Femur (tissue), 1 donor: ENCODE data around the gene ARFGAP3.
A peak's percentile ranks its signal among the peaks of the same experiment; 100 is the strongest.

Source experiments
- DNase-seq: peaks from one replicate; pipeline ENCODE4 v3.0.0-alpha.2; 2017

The ARFGAP3 gene

GRCh38 chr22:42883970-42884369 lies 26.9 kb upstream of the ARFGAP3 start:
- no peak for DNase-seq

- DNase-seq = no peak
Measured at GRCh38 chr22:42883121-42883520, 26.0 kb upstream of the ARFGAP3 start.

GRCh38 chr22:42881982-42882656 lies 25.0 kb upstream of the ARFGAP3 start:
- DNase-seq = no peak

DNA sequence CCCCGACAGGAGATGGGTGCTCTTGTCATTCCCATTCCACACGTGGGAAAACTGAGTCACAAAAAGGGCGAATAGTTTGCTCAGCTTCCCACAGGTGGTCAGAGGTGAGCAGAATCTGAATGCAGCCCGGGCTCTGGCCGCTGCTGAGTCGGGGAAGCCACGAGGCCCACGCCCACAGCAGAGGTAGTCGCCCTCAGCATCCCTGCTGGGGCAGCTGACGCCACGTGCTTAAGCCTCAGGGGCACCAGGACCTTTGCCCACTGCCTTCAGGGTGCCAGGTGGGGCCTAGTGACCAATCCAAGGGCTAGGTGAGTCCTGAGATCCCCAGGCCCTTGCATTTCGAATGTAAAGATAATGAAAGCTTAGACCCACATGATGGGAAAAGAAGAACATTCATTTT lies 24.2 kb upstream of the ARFGAP3 start:
- no peak for DNase-seq

DNA sequence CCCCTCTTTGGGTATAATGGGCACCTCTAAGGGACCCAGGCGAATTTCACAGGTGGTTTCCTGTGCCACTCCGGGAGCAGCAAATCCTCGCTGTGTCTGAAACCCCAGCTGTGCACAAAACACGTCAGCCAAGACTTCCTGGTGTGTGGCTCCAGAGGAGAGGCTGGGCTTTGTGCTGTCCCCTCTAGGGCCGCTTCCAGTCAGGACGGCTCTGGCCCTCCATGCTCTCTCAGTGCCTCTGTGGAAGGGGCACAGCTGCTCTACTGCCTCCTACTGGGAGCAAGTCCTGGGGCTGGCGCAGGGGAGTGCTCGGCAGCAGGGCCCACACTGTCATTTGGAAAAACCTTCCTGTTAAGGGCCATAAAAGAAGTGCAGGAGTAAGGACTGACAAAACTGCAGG lies 23.7 kb upstream of the ARFGAP3 start:
- no peak for DNase-seq

- no peak for DNase-seq
Measured at GRCh38 chr22:42879371-42880021, 22.4 kb upstream of the ARFGAP3 start.

- DNase-seq = no peak
Measured at GRCh38 chr22:42878561-42879305, 21.7 kb upstream of the ARFGAP3 start.

DNA sequence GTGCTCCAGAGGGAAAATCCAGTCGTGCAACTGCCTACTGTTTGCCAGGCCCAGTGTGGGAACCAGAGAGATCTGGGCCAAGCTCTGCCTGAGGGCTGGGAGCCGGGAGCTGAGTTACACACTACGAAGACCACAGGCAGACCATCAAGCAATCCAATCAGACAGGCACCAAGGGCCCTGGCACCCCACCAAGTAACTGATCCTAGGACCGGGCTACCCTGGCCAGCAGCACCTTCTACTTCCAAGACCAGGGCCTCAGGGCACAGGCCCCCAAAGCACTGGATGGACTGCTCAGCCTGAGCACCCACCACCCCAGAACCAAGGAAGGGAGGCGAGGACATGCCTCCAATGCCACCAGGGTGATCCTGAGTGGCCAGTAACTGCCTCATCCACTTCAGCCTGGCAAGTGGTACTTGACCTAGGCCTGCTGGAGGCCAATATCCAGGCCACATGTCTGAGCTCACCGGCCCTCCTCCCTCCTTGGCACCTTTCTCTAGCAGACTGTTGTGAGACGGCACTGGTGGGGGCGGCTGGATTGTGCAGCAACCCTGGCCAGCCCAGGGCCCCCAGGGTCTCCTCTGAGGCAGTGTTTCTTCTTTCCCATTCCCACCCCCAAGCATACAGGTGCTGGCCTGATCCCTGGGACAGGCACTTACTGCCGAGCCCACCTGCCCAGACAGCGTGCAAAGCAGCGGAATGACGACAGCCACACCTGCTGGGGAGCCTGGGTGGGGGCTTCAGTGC lies 20.7 kb upstream of the ARFGAP3 start:
- DNase-seq = no peak

GRCh38 chr22:42877158-42877557 lies 20.1 kb upstream of the ARFGAP3 start:
- DNase-seq = no peak

- no peak for DNase-seq
Measured at GRCh38 chr22:42876041-42876440, 19.0 kb upstream of the ARFGAP3 start.

DNA sequence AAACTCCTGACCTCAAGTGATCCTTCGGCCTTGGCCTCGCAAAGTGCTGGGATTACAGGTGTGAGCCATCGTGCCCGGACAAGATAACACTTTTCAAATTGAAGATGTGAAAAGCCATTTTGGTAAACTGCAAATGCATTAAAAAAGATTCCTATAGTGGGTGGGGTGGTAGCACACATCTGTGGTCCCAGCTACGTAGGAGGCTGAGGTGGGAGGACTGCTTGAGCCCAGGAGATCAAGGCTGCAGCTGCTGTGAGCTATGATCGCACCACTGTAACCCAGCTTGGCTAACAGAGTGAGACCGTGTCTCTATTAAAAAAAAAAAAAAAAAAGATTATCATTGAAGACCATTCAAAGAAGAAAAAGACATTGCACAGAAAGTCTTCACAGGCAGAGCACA lies 16.9 kb upstream of the ARFGAP3 start:
- no peak for DNase-seq

DNA sequence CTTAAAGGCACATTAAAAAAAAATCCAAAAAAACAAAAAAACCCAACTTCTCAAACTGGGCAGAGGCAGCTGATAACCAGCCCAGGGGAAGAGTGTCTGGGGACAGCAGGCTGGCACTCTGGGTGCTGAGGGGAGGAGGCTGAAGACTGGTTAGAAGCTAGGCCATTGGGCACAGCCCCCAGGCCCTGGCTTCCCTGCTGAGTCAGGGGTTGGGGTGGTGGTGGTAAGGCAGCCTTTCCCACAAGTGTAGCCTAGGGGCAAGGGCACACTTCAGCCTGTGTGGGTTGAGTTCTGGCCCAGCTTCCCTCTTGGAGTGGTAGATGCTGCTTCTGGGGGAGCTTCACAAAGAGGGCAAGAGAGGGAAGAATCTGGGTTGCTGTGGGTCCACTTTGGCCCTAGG lies 16.3 kb upstream of the ARFGAP3 start:
- no peak for DNase-seq

- no peak for DNase-seq
Measured at GRCh38 chr22:42872821-42873220, 15.7 kb upstream of the ARFGAP3 start.

- no peak for DNase-seq
Measured at GRCh38 chr22:42871146-42872050, 14.3 kb upstream of the ARFGAP3 start.

DNA sequence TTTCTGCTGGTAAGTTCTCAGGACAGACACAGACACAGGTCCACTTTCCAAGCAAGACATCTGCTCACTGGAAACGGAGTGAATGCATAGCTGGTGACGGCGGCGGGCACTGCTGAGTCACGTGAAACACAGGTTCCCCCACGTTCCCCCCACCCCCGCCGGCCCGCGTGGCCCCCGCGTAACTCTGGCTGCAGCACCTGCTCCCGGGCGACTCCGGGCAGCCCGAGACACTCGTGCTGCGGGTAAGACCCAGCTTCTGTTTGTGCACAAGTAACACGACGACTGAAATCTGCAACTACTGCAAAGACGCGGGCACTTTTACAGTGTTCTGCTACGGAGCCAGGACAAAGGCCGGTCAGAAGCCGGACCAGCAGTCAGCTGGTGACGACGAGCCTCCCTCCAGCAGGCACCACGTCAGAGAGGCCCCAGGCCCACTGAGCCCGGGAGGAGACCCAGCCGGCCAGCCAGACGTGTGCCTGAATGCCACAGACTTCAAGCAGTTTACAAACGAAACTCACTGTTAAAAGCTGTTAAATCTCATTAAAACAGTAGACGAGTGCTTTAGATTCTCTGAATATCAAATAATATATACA lies 12.9 kb upstream of the ARFGAP3 start:
- no peak for DNase-seq

DNA sequence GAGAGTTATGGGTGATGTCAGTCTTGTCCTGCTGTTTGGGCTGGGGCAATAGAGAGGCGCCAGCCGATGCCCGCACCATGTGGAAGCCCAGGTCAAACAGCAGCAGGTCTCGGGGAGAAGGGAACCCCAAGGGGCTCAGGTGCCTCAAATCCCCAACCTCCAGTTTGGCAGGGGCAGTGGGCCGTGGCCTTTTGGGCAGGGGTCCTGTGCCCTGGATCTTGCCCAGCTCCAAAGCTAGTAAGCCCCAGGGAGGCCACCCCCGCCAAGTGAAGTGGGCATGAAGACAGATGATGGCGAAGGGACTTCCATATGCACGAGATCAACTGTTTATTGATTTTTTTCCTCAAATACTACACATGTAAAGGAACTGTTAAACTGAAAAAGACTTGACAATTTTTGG lies 12.4 kb upstream of the ARFGAP3 start:
- no peak for DNase-seq

GRCh38 chr22:42868751-42869251 lies 11.7 kb upstream of the ARFGAP3 start:
- DNase-seq = peak; percentile 86

DNA sequence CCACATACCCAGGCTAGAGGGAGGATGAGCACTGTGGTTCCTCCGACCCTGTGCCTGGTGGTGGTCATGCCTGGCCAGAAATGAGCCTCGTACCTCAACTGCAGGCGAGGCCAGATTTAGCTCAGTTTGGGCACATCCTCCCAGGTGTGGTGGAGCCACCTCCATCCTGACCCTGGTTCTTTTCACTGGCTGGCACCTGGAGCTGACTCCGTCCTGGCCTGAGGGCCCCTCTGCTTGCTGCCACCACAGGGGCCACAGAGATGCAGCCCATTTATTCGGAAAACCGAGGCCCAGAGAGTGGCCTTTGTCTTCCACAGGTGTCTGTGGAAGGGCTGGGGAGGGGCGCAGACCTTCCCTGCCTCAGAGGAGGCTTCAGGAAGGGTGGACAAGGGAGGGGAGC lies 9.0 kb upstream of the ARFGAP3 start:
- no peak for DNase-seq

DNA sequence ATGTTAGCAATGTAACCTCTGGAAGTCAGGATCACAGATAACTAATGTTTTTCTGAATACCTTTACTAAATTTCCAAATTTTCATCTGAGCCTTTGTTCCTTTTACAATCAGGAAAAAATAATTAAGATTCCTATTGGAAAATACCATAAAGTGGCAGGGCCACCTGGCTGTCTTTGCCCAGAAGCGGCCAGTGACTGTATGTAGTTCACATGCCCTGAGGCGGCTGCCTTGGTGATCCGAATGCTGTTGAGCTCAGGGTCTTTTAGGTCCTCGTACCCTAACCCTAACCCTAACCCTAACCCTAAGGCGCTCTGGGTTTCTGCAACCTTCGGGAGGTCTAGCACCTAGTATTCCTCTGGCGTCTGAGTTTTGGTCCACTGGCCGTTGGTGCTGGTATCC lies 8.5 kb upstream of the ARFGAP3 start:
- no peak for DNase-seq

GRCh38 chr22:42863349-42863961 lies 6.4 kb upstream of the ARFGAP3 start:
- DNase-seq = no peak

GRCh38 chr22:42862045-42862734 lies 5.1 kb upstream of the ARFGAP3 start:
- no peak for DNase-seq
